Endothelial cell of umbilical vein (primary cell): ENCODE results near the gene ZMIZ1. TPM values are rescaled to one million over a fixed set of nuclear protein-coding genes. Genes with fewer than 3 reads are reported as not detected.

Experiments used
- BruUV-seq: library from RNA; stranded (reverse); fragments of 400-500 nt; replicated peaks from 2 replicates; lab custom pipeline; 2021; lab: Mats Ljungman, UMichigan
- CTCF ChIA-PET: fragments of 300-600, 350-600 bp; sonication (Branson Sonifier 250); formaldehyde crosslinking; loops from one replicate; lab custom pipeline; 2021; ENCODE audit warnings: antibody characterized with exemption, inconsistent platforms; lab: Charles Lee
- POLR2A ChIA-PET: fragments of 300-600, 350-600 bp; sonication (Branson Sonifier 250); formaldehyde crosslinking; loops from one replicate; lab custom pipeline; 2021; ENCODE audit warnings: antibody characterized with exemption, inconsistent platforms; lab: Charles Lee
- DNase-seq: peaks from one replicate; pipeline ENCODE4 v3.0.0-alpha.2; 2011; ENCODE audit warnings: low read depth, low spot score
- FAIRE-seq: peaks from 2 replicates; lab custom pipeline; 2011; peaks lifted over from hg19 to GRCh38; lab: Jason Lieb, UNC
- H2AFZ ChIP-seq: 2 replicates; pipeline ENCODE4 v1.6.0; 2012; ENCODE audit warnings: low read depth, low read length, control low read depth, inconsistent platforms
- H3K27ac ChIP-seq: 2 replicates; pipeline ENCODE4 v1.5.1; 2011; ENCODE audit warnings: low read depth, mild to moderate bottlenecking, control low read depth, low read length, moderate library complexity; ENCODE audit not compliant: insufficient read depth
- H3K27me3 ChIP-seq, 2 experiments: 2 replicates each; pipeline versions ENCODE4 v1.6.0 to v1.6.1; 2011; ENCODE audit warnings: low read length in 2 of 2, mixed read lengths in 1 of 2; ENCODE audit not compliant: control insufficient read depth in 2 of 2, insufficient read depth in 2 of 2
- H3K36me3 ChIP-seq, 2 experiments: 2 replicates in 1 of 2; 3 replicates in 1 of 2; pipeline ENCODE4 v1.5.1; 2011; ENCODE audit warnings: low read length in 2 of 2, mild to moderate bottlenecking in 1 of 2, moderate library complexity in 1 of 2; ENCODE audit not compliant: control insufficient read depth in 2 of 2, insufficient read depth in 2 of 2; ENCODE audit errors: extremely low read depth in 1 of 2
- H3K4me1 ChIP-seq: 3 replicates; pipeline ENCODE4 v1.5.1; 2011; ENCODE audit warnings: mild to moderate bottlenecking, low read length; ENCODE audit not compliant: control insufficient read depth, insufficient read depth; ENCODE audit errors: extremely low read depth
- H3K4me2 ChIP-seq: 2 replicates; pipeline ENCODE4 v1.6.1; 2011; ENCODE audit warnings: low read length, control low read depth, mixed read lengths; ENCODE audit not compliant: insufficient read depth
- H3K4me3 ChIP-seq, 3 experiments: fragments of 200-600 bp in 1 of 3; sonication (generic), shearing (Covaris generic) in 1 of 3; replicated peaks in 1 of 3; 2 replicates each; pipeline ENCODE4 v1.5.1; 2011 to 2016; ENCODE audit warnings: control low read depth in 3 of 3, low read length in 3 of 3, mild to moderate bottlenecking in 2 of 3, inconsistent platforms in 1 of 3, low read depth in 1 of 3, moderate library complexity in 1 of 3; ENCODE audit not compliant: insufficient read depth in 1 of 3
- H3K79me2 ChIP-seq: 2 replicates; pipeline ENCODE4 v1.6.0; 2012; ENCODE audit warnings: low read length, inconsistent platforms; ENCODE audit not compliant: control insufficient read depth, insufficient read depth
- H3K9ac ChIP-seq: replicated peaks from 2 replicates; pipeline ENCODE3; 2011; ENCODE audit warnings: low read length, control low read depth; ENCODE audit not compliant: insufficient read depth; ENCODE audit errors: extremely low read depth
- H3K9me1 ChIP-seq: replicated peaks from 3 replicates; pipeline ENCODE4 v1.6.0; 2011; ENCODE audit warnings: mild to moderate bottlenecking, low read length; ENCODE audit not compliant: control insufficient read depth, insufficient read depth; ENCODE audit errors: extremely low read depth
- H3K9me3 ChIP-seq: replicated peaks from 2 replicates; pipeline ENCODE4 v1.5.1; 2012; ENCODE audit warnings: low read length, inconsistent platforms; ENCODE audit not compliant: control insufficient read depth, insufficient read depth
- H4K20me1 ChIP-seq: replicated peaks from 2 replicates; pipeline ENCODE3; 2011; ENCODE audit warnings: mild to moderate bottlenecking, low read length; ENCODE audit not compliant: control insufficient read depth, insufficient read depth; ENCODE audit errors: extremely low read depth
- EZH2 ChIP-seq: IDR thresholded peaks from 2 replicates; pipeline ENCODE4 v1.6.1; 2012; ENCODE audit warnings: borderline replicate concordance, low read depth, mild to moderate bottlenecking, moderate library complexity, low read length, inconsistent platforms; ENCODE audit not compliant: severe bottlenecking
- FOS ChIP-seq: IDR thresholded peaks from 2 replicates; pipeline ENCODE4 v1.6.1; 2011; ENCODE audit warnings: mild to moderate bottlenecking, low read length, moderate library complexity, borderline replicate concordance; ENCODE audit not compliant: insufficient read depth
- JUN ChIP-seq: IDR thresholded peaks from 2 replicates; pipeline ENCODE4 v1.6.1; 2011; ENCODE audit warnings: borderline replicate concordance, low read depth; ENCODE audit not compliant: insufficient read length, insufficient read depth
- MYC ChIP-seq: IDR thresholded peaks from one replicate; pipeline ENCODE4 v1.6.1; 2011; ENCODE audit warnings: mild to moderate bottlenecking, low read depth, low read length
- POLR2A ChIP-seq: IDR thresholded peaks from 2 replicates; pipeline ENCODE4 v1.6.1; 2012; ENCODE audit warnings: low read depth, mild to moderate bottlenecking, control low read depth, low read length
- POLR2AphosphoS5 ChIP-seq: IDR thresholded peaks from 2 replicates; pipeline ENCODE4 v1.6.1; 2012; ENCODE audit warnings: low read depth, mild to moderate bottlenecking, control low read depth, low read length, moderate library complexity; ENCODE audit not compliant: insufficient read depth
- dilution Hi-C: fragments of 300-500 bp; cut with MboI; formaldehyde crosslinking; loops from one replicate; pipeline ENCODE4 v1.15.0; 2019; ENCODE audit warnings: low sequenced_read_pairs; ENCODE audit not compliant: extremely low pct_ligation_motif_present
- intact Hi-C: fragments of 100-400 bp; cut with micrococcal nuclease; formaldehyde crosslinking; loops from one replicate; pipeline ENCODE4 v1.10.0; 2022
- polyA plus RNA-seq, 4 experiments: library from polyadenylated mRNA; depleted of rRNA in 3 of 4; stranded (reverse) in 3 of 4; unstranded in 1 of 4; fragments of >200 nt; gene quantifications; 2 replicates each; pipeline versions ENCODE4 v1.2.1 to v1.2.3, GENCODE V29; 2011 to 2012; ENCODE audit warnings: missing spikeins in 1 of 4
- total RNA-seq: library from RNA; stranded (reverse); gene quantifications from 2 replicates; pipeline ENCODE4 v1.2.3, GENCODE V29; 2021
- TF ChIP-seq, protein P1 (sequence below): IDR thresholded peaks from 2 replicates; pipeline ENCODE4 v1.6.1; 2011; ENCODE audit not compliant: insufficient read depth, insufficient read length

Gene ZMIZ1
- total and polyA plus RNA-seq, 2 donors (not counting 3 experiments of a cell fraction or from before 2014, with no cell fraction given), result 12.5 to 46.7 TPM

DNA sequence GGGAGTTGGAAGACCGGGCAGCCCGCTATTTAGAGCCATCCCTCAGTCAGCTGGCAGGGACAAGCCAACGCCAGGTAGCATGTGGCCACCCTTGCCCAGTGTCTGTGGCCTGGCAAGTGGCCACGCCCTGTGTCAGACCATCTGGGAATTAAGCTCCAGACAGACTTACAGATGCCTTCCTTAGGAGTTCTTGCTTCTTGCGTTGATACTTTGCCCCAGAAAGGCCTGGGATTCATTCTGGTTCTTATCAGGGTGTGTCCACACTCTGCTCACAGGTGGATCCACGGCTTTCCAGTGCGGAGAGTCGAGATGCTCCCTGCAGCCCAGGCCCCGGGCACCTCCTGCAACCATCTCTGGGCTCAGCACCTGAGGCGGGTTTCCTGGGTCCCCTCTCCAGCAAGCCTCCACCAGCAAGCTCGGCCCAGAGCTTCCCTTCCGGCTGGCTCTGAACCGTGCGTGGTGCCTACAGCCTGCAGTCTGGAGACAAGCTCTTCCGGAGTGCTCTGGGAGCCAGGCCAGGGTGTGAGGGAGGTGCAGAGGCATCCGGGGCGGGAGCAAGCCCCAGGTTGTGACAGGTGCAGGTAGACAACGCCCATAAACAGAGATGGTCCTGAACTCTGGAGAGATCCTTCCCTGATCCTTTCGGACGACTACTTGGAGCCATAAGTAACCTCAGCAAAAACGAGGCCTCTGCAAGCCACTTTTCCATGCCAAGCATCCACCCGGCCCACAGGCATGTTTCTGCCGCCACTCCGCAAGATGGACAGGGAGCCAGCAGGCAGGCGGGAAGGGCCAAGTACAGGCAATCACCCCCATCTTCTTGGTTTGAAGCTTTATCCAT lies 246.2 kb downstream of the ZMIZ1 start:
- H3K79me2 ChIP-seq, result no peaks in the 10 kb centered on the region
- POLR2A ChIA-PET, result no interaction called here
- no peaks in the 10 kb centered on the region for H3K9me1 ChIP-seq
- BruUV-seq, result TSS peak; percentile 13
- no peak overlapping the region for H3K4me3 ChIP-seq
- DNase-seq, result no peak
- no peak overlapping the region for H3K9ac ChIP-seq
- TF ChIP-seq JUN, result no peak
- H3K27ac ChIP-seq, result no peak overlapping the region
- H3K4me1 ChIP-seq, result peaks cover 11% of the 10 kb centered on the region
- peaks cover 10 to 27% of the 10 kb centered on the region in 2 experiments for H3K36me3 ChIP-seq
- no peaks in the 10 kb centered on the region for H3K27me3 ChIP-seq
- H3K9me3 ChIP-seq, result no peaks in the 10 kb centered on the region
- dilution Hi-C loops, result no loop called here
- H3K4me2 ChIP-seq, result no peak overlapping the region
- intact Hi-C loops, result no loop called here
- H2AFZ ChIP-seq, result no peak overlapping the region
- no peaks in the 10 kb centered on the region for H4K20me1 ChIP-seq
- CTCF ChIA-PET, result interaction anchor here (1.1 to 1.6 kb wide), 2 partner anchors 49 to 60 kb away, joined by 3 to 4 read pairs; no protein-coding TSS in a partner anchor
- no peak for FAIRE-seq

DNA sequence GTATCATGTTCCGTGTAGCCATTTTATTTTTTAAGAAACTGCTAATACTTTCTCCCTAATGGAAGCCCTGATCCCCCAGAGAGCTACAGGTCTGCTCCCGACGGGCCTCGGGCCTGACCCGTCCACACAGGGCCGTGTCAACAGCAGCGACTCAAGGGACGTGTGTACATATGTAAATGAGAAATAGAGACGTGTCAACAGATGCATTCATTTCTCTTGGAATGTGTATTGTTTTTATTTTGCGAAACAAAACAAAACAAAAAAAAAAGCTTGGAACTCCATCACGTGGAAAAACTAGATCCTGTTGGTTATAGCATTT lies 246.8 kb downstream of the ZMIZ1 start:
- H3K9me3 ChIP-seq, result no peaks in the 10 kb centered on the region
- CTCF ChIA-PET, result interaction anchor here (1.2 to 1.6 kb wide), 3 partner anchors 19 to 59 kb away, joined by 3 to 4 read pairs (median 3); no protein-coding TSS in a partner anchor
- no peak for TF ChIP-seq EZH2
- TF ChIP-seq POLR2A, result no peak
- TF ChIP-seq, protein P1, sequence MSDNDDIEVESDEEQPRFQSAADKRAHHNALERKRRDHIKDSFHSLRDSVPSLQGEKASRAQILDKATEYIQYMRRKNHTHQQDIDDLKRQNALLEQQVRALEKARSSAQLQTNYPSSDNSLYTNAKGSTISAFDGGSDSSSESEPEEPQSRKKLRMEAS, result no peak
- no peak for TF ChIP-seq MYC
- no peak for TF ChIP-seq FOS
- TF ChIP-seq POLR2AphosphoS5, result no peak
- H3K27ac ChIP-seq, result no peak overlapping the region
- no peaks in the 10 kb centered on the region for H3K27me3 ChIP-seq
- H2AFZ ChIP-seq, result no peak overlapping the region
- no peaks in the 10 kb centered on the region for H3K79me2 ChIP-seq
- BruUV-seq, result no TSS peak
- no peaks in the 10 kb centered on the region for H4K20me1 ChIP-seq
- DNase-seq, result no peak
- dilution Hi-C loops, result no loop called here
- H3K9ac ChIP-seq, result no peak overlapping the region
- POLR2A ChIA-PET, result no interaction called here
- H3K4me1 ChIP-seq, result peaks cover 11% of the 10 kb centered on the region
- H3K9me1 ChIP-seq, result no peaks in the 10 kb centered on the region
- intact Hi-C loops, result no loop called here
- H3K4me2 ChIP-seq, result no peak overlapping the region
- peak; percentile 52 for FAIRE-seq
- peaks cover 10 to 24% of the 10 kb centered on the region in 2 experiments for H3K36me3 ChIP-seq
- H3K4me3 ChIP-seq, result no peak overlapping the region
